CD4-positive, CD25-positive, alpha-beta regulatory T cell (primary cell): ENCODE results near the gene MS4A6E. TPM values are rescaled to one million over a fixed set of nuclear protein-coding genes. Genes with fewer than 3 reads are reported as not detected.
"Not testable (repeated sequence)": the region's sequence is repeated elsewhere in the genome, so short reads cannot be mapped to it uniquely, and the experiment has no call there.

ENCODE experiments used
- ATAC-seq, 2 donors: fragments of 150-1000 bp; cut with Tn5 transposase; one replicate each; pipeline ENCODE4 v1.10.0; 2021; ENCODE audit warnings: low read depth in 2 of 2, moderate number of reproducible peaks in 2 of 2, moderate library complexity in 1 of 2
- DNase-seq, 3 donors: peaks; one replicate each; pipeline versions ENCODE4 v3.0.0 to v3.0.0-alpha.2; 2012 to 2022; ENCODE audit warnings: mixed read lengths in 1 of 3
- H3K27ac ChIP-seq: one replicate; pipeline ENCODE4 v1.7.0; 2013; ENCODE audit warnings: mild to moderate bottlenecking, low read length; ENCODE audit not compliant: insufficient read depth, poor library complexity, severe bottlenecking
- H3K27me3 ChIP-seq: one replicate; pipeline ENCODE4 v1.7.0; 2013; ENCODE audit warnings: low read length; ENCODE audit not compliant: control insufficient read depth, insufficient read depth
- H3K36me3 ChIP-seq: one replicate; pipeline ENCODE4 v1.7.0; 2013; ENCODE audit warnings: mild to moderate bottlenecking, low read length, moderate library complexity; ENCODE audit not compliant: control insufficient read depth, insufficient read depth
- H3K4me1 ChIP-seq: 2 replicates; pipeline ENCODE4 v1.7.0; 2013; ENCODE audit warnings: mild to moderate bottlenecking, low read length; ENCODE audit not compliant: insufficient read depth, control insufficient read depth, poor library complexity, severe bottlenecking
- H3K4me3 ChIP-seq: one replicate; pipeline ENCODE4 v1.7.0; 2013; ENCODE audit warnings: low read depth, mild to moderate bottlenecking, low read length, moderate library complexity
- H3K9me3 ChIP-seq, 2 experiments: 1 replicate in 1 of 2; 2 replicates in 1 of 2; pipeline ENCODE4 v1.7.0; 2013; ENCODE audit warnings: low read length in 2 of 2, mild to moderate bottlenecking in 1 of 2, moderate library complexity in 1 of 2; ENCODE audit not compliant: control insufficient read depth in 2 of 2
- H3K27ac Mint-ChIP-seq, 3 donors: one replicate each; pipeline ENCODE4 v1.8.0; 2020 to 2022; ENCODE audit warnings: mild to moderate bottlenecking in 3 of 3, mixed read lengths in 3 of 3, moderate library complexity in 2 of 3
- H3K27me3 Mint-ChIP-seq: one replicate; pipeline ENCODE4 v1.8.0; 2022; ENCODE audit warnings: mild to moderate bottlenecking, mixed read lengths
- H3K36me3 Mint-ChIP-seq: one replicate; pipeline ENCODE4 v1.8.0; 2020; ENCODE audit warnings: mixed read lengths
- H3K4me1 Mint-ChIP-seq, 4 donors: one replicate each; pipeline ENCODE4 v1.8.0; 2020 to 2022; ENCODE audit warnings: mixed read lengths in 4 of 4, mild to moderate bottlenecking in 1 of 4
- H3K4me3 Mint-ChIP-seq, 4 donors: one replicate each; pipeline ENCODE4 v1.8.0; 2020 to 2022; ENCODE audit warnings: mild to moderate bottlenecking in 4 of 4, mixed read lengths in 4 of 4, moderate library complexity in 3 of 4
- H3K9me3 Mint-ChIP-seq, 7 donors: one replicate each; pipeline ENCODE4 v1.8.0; 2020 to 2022; ENCODE audit warnings: mixed read lengths in 7 of 7, mild to moderate bottlenecking in 3 of 7, moderate library complexity in 2 of 7
- polyA plus RNA-seq, 4 donors: library from polyadenylated mRNA; unstranded; fragments of 300-500 nt; fragmentation: Illumina TruSeq; gene quantifications; one replicate each; pipeline ENCODE4 v1.2.3, GENCODE V29; 2021
- total RNA-seq: library from RNA; stranded (reverse); gene quantifications from one replicate; pipeline ENCODE4 v1.2.3, GENCODE V29; 2022

The MS4A6E gene
- total and polyA plus RNA-seq, 5 donors from 2014 or later: not detected

DNA sequence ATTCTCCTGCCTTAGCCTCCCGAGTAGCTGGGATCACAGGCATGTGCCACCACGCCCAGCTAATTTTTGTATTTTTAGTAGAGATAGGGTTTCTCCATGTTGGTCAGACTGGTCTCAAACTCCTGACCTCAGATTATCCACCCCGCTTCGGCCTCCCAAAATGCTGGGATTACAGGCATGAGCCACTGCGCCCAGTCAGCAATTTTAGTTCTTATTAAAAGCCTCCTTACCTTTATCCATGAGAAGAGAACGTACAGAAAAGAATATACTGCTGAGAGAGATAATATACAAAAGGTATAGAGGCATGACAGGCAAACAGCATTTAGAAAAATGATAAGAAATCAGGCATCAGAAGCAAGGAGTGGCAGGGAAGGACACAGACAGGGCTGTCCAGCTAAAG lies 25.2 kb upstream of the MS4A6E start:
- H3K4me3 ChIP-seq, H3K36me3 Mint-ChIP-seq, H3K36me3 ChIP-seq, H3K4me1 Mint-ChIP-seq, ATAC-seq, H3K27ac ChIP-seq, H3K27ac Mint-ChIP-seq, DNase-seq, H3K27me3 ChIP-seq, H3K9me3 ChIP-seq, H3K9me3 Mint-ChIP-seq, H3K4me3 Mint-ChIP-seq, H3K4me1 ChIP-seq: not testable (repeated sequence)
- peaks cover 17% of the 10 kb centered on the region for H3K27me3 Mint-ChIP-seq

DNA sequence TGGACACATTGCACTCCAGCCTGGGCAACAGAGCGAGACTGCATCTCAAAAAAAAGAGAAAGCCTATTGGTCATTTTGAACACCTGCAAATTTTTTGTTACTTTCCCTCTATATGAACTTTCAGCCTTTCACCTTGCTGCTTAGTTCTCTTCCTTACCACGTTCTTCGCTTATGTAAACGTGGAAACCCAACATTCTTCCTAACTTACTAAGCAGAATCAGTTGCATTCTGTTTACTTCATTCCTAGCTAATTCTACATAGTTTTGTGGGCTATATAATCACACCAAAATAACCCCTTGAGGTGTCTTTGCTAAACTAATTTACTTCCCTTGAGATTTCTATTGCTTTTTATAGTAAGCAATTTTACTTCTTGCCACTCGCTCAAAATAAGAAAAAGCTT lies 23.4 kb upstream of the MS4A6E start:
- peaks cover 22% of the 10 kb centered on the region for H3K27me3 Mint-ChIP-seq

DNA sequence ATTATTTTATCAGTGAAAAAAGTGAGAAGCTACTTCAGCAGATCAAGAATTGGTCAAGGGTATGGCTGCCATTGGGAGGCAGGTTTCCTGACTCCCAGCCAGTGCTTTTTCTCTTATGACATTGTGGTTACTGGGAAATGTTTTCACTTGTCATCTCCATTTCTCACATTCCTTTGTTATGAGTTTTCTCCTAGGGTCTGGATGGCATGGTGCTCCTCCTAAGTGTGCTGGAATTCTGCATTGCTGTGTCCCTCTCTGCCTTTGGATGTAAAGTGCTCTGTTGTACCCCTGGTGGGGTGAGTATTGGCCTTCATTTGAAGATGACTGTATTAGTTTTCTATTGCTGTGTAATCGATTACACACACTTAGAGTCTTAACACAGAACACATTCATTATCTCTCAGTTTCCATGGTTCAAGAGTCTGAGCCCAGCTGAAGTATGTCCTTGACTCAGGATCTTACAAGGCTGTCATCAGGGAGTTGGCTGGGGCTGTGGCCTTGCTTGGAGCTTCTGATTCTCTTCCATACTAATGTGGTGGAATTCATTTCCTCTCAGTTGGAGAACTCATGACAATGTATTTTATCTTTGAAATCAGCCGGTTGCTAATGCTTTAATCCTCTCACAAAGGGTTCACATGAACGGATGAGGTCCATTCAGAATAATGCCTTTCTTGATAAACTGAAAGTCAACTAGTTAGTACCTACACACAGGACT lies 21.0 kb upstream of the MS4A6E start:
- no peak overlapping the region for H3K4me3 Mint-ChIP-seq
- no peak overlapping the region for H3K27ac ChIP-seq
- no peaks in the 10 kb centered on the region for H3K9me3 ChIP-seq
- peaks cover 23% of the 10 kb centered on the region for H3K27me3 Mint-ChIP-seq
- ATAC-seq (no peak), DNase-seq (no peak)
- H3K9me3 Mint-ChIP-seq: peaks cover 0 to 1% (median 0%) of the 10 kb centered on the region in 7 donors
- no peaks in the 10 kb centered on the region for H3K4me1 ChIP-seq
- H3K4me1 Mint-ChIP-seq: no peaks in the 10 kb centered on the region
- H3K4me3 ChIP-seq: no peak overlapping the region
- H3K27ac Mint-ChIP-seq: peak overlapping the region in 1 of 3 donors; percentile 1
- no peaks in the 10 kb centered on the region for H3K27me3 ChIP-seq
- H3K36me3 ChIP-seq: no peaks in the 10 kb centered on the region
- H3K36me3 Mint-ChIP-seq: no peaks in the 10 kb centered on the region

More for the DNA sequence above, 23.4 kb upstream of the MS4A6E start:
- DNase-seq (no peak), ATAC-seq (no peak)
- Mint-ChIP-seq H3K27ac (no peak overlapping the region), H3K4me3 (no peak overlapping the region), H3K9me3 (peaks cover 0 to 1% (median 0%) of the 10 kb centered on the region in 7 donors), H3K36me3 (no peaks in the 10 kb centered on the region), H3K4me1 (no peaks in the 10 kb centered on the region)
- Histone ChIP-seq H3K27ac (no peak overlapping the region), H3K4me3 (no peak overlapping the region), H3K36me3 (no peaks in the 10 kb centered on the region), H3K9me3 (no peaks in the 10 kb centered on the region), H3K4me1 (no peaks in the 10 kb centered on the region), H3K27me3 (no peaks in the 10 kb centered on the region)

DNA sequence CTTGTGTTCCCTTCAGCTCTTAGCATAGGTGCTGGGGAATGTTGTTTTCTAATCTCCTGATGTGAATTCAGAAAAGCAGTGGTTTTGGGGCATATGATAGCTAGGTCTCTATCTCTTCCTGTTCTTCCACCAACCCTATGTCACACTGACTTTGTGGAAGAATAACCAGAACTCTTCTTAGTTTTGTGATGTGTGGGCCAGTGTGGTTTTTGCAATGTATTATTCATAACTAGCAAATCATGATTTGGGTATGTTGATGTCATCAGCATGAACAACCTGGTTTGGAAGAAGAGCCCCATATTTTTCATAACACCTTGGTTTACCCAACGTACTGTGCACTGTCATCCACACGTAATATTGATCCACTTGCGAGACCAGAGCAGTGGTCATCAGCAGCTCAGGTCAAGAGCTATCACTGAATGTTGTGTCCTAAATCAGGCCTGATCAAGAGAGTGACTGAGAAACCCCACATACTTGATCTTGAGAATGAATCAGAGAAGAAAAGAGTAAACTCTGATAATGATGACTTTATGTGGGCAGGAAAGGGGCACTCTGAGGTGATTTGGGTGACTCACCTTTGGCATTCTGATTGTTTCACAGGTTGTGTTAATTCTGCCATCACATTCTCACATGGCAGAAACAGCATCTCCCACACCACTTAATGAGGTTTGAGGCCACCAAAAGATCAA lies 19.4 kb upstream of the MS4A6E start:
- Histone ChIP-seq H3K4me3 (no peak overlapping the region), H3K27ac (no peak overlapping the region), H3K27me3 (no peaks in the 10 kb centered on the region), H3K36me3 (no peaks in the 10 kb centered on the region), H3K9me3 (no peaks in the 10 kb centered on the region), H3K4me1 (no peaks in the 10 kb centered on the region)
- DNase-seq (no peak), ATAC-seq (no peak)
- no peak overlapping the region for H3K27ac Mint-ChIP-seq
- H3K27me3 Mint-ChIP-seq: peaks cover 15% of the 10 kb centered on the region
- peaks cover 0 to 1% (median 0%) of the 10 kb centered on the region in 7 donors for H3K9me3 Mint-ChIP-seq
- H3K36me3 Mint-ChIP-seq: no peaks in the 10 kb centered on the region
- no peaks in the 10 kb centered on the region for H3K4me1 Mint-ChIP-seq
- H3K4me3 Mint-ChIP-seq: no peak overlapping the region

DNA sequence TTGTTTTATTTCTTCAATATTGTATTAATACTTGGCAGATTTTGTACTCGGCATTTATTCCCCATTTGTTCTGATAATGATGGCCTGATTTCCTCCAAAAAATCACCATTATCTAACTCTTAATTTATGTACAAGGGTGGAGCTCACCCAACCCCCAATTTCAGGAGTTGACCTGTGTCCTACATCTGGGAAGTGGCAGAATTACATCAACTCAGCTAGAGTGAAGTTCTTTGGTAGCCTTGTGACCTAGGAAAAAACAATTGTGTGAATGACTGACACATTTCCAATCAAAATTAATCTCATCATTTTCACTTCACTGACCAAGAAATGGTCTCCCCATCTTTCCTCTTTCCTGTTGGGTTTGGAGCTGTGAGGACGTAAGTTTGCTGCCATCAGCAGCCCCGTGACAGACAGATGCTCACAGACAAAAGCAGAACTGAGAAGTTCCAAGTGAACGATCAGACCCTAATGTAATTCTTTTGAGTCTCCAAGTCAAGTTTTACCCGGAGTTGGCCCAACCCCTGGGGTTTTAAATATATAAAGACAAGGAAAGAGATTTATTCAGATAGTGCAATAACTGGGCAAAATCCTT lies 16.6 kb upstream of the MS4A6E start:
- Histone ChIP-seq H3K36me3 (no peaks in the 10 kb centered on the region), H3K4me3 (no peak overlapping the region), H3K27ac (no peak overlapping the region), H3K9me3 (no peaks in the 10 kb centered on the region), H3K4me1 (no peaks in the 10 kb centered on the region), H3K27me3 (peaks cover 3% of the 10 kb centered on the region)
- Mint-ChIP-seq H3K9me3 (peaks cover 0 to 1% (median 0%) of the 10 kb centered on the region in 7 donors), H3K27me3 (peaks cover 15% of the 10 kb centered on the region), H3K4me1 (no peaks in the 10 kb centered on the region), H3K36me3 (no peaks in the 10 kb centered on the region), H3K27ac (no peak overlapping the region), H3K4me3 (no peak overlapping the region)
- no peak for DNase-seq
- ATAC-seq: peak in 1 of 2 donors; percentile 31

DNA sequence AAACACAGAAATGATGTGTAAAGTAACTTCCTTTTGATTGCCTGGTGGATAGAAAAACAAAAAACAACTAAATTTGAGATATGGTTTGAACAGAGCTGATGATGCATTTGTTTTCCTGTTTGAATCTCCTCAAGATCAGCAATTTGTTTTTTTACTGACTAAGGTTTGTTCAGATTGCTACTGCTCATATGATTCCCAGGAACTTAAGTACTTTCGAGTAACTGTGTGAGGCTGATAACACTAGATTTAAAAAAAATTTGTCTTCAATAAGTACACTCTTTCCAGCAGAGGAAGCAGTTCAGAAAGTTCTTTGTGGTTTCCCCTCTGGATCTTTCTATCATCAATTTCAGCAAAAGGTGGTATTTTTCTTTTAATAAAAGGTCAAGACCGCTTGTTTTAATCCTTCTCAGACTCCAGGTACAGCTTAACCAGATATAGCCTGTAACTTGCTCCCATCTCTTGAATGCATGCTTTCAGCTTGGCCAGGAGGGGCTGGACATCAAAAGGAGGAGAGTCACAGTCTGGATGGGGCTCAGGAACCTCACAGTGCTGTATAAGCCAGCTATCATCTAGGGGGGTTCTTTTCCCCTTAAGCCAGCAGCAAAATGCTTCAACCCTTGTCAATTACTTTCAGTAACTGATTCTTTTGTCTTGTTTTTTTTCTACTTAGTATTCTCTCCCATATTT lies 12.3 kb upstream of the MS4A6E start:
- no peaks in the 10 kb centered on the region for H3K36me3 ChIP-seq
- peaks cover 0 to 5% of the 10 kb centered on the region in 2 experiments for H3K9me3 ChIP-seq
- Mint-ChIP-seq H3K9me3 (peaks cover 1 to 10% (median 6%) of the 10 kb centered on the region in 7 donors), H3K36me3 (no peaks in the 10 kb centered on the region), H3K27ac (no peak overlapping the region), H3K4me1 (peaks cover 0 to 2% (median 0%) of the 10 kb centered on the region in 4 donors), H3K4me3 (no peak overlapping the region), H3K27me3 (peaks cover 24% of the 10 kb centered on the region)
- H3K27me3 ChIP-seq: peaks cover 8% of the 10 kb centered on the region
- ATAC-seq: no peak
- H3K4me1 ChIP-seq: no peaks in the 10 kb centered on the region
- H3K4me3 ChIP-seq: no peak overlapping the region
- no peak overlapping the region for H3K27ac ChIP-seq
- DNase-seq: no peak

DNA sequence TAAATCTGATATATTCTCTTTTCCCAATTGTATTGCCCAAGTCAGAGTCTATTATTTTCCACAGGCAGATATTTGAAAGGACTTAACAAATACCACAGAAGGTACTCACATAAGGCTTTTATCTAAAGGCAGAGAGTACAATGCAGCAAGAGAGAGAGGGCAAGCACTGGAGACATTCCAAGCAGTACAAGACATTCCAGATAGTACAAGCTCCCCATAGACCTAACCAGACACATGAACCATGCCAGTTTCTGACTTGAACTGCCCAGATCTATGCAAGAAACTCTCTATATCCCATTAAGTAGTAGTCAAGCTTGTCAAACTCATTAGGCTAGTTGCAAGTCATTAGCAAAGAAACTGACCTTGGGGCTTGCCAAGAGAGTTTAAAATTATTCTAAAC lies 11.2 kb upstream of the MS4A6E start:
- no peaks in the 10 kb centered on the region for H3K36me3 Mint-ChIP-seq
- H3K27me3 Mint-ChIP-seq: peaks cover 24% of the 10 kb centered on the region
- H3K4me1 Mint-ChIP-seq: peaks cover 0 to 2% (median 0%) of the 10 kb centered on the region in 4 donors
- Histone ChIP-seq H3K36me3 (no peaks in the 10 kb centered on the region), H3K9me3 (peaks cover 0 to 13% of the 10 kb centered on the region in 2 experiments), H3K4me3 (no peak overlapping the region), H3K27me3 (peaks cover 8% of the 10 kb centered on the region), H3K27ac (no peak overlapping the region), H3K4me1 (no peaks in the 10 kb centered on the region)
- DNase-seq (no peak), ATAC-seq (no peak)
- peaks cover 1 to 18% (median 10%) of the 10 kb centered on the region in 7 donors for H3K9me3 Mint-ChIP-seq
- no peak overlapping the region for H3K4me3 Mint-ChIP-seq
- H3K27ac Mint-ChIP-seq: no peak overlapping the region
